HEK293T (cell line): Measurements from ENCODE around the gene SLC2A4RG.

Experiments
- CTCF ChIA-PET: fragments of 350-600 bp; formaldehyde crosslinking; extraction: SDS; loops from one replicate; lab custom pipeline; 2021; ENCODE audit warnings: antibody characterized with exemption, inconsistent platforms; lab: Yijun Ruan, JAX
- POLR2A ChIA-PET: fragments of 350-600 bp; formaldehyde crosslinking; extraction: SDS; loops from one replicate; lab custom pipeline; 2020; ENCODE audit warnings: antibody characterized with exemption, inconsistent platforms; lab: Yijun Ruan, JAX
- DNase-seq: peaks from one replicate; pipeline ENCODE4 v3.0.0; 2012; ENCODE audit warnings: mixed read lengths; ENCODE audit errors: extremely low spot score
- ARNT ChIP-seq: fragments of 450-650 bp; IDR thresholded peaks from 2 replicates; pipeline ENCODE4 v1.6.1; 2017; ENCODE audit warnings: mild to moderate bottlenecking
- BHLHE40 ChIP-seq: fragments of 450-650 bp; IDR thresholded peaks from 2 replicates; pipeline ENCODE4 v1.6.1; 2016; ENCODE audit warnings: mild to moderate bottlenecking, moderate library complexity, borderline replicate concordance
- CTBP1 ChIP-seq: fragments of 450-650 bp; IDR thresholded peaks from 2 replicates; pipeline ENCODE4 v1.6.1; 2016; ENCODE audit warnings: borderline replicate concordance
- ELF4 ChIP-seq: fragments of 450-650 bp; IDR thresholded peaks from 2 replicates; pipeline ENCODE4 v1.6.1; 2017; ENCODE audit warnings: antibody characterized with exemption
- FOXA1 ChIP-seq: fragments of 450-650 bp; IDR thresholded peaks from 2 replicates; pipeline ENCODE4 v1.6.1; 2016; ENCODE audit warnings: mild to moderate bottlenecking
- FOXK2 ChIP-seq: fragments of 450-650 bp; IDR thresholded peaks from 2 replicates; pipeline ENCODE4 v1.6.1; 2016; ENCODE audit warnings: mild to moderate bottlenecking
- FOXM1 ChIP-seq: fragments of 450-650 bp; IDR thresholded peaks from 2 replicates; pipeline ENCODE4 v1.6.1; 2017; ENCODE audit warnings: mild to moderate bottlenecking, borderline replicate concordance
- HDGF ChIP-seq: fragments of 450-650 bp; IDR thresholded peaks from 2 replicates; pipeline ENCODE4 v1.6.1; 2017; ENCODE audit warnings: antibody characterized with exemption, borderline replicate concordance
- L3MBTL2 ChIP-seq: fragments of 450-650 bp; conservative IDR thresholded peaks from 2 replicates; pipeline ENCODE4 v1.6.1; 2016; ENCODE audit warnings: mild to moderate bottlenecking
- LEF1 ChIP-seq: fragments of 450-650 bp; IDR thresholded peaks from 2 replicates; pipeline ENCODE4 v1.6.1; 2017; ENCODE audit warnings: mild to moderate bottlenecking, borderline replicate concordance
- NFRKB ChIP-seq: fragments of 450-650 bp; IDR thresholded peaks from 2 replicates; pipeline ENCODE4 v1.6.1; 2016; ENCODE audit warnings: mild to moderate bottlenecking, moderate library complexity
- SP1 ChIP-seq: fragments of 450-650 bp; IDR thresholded peaks from 2 replicates; pipeline ENCODE4 v1.6.1; 2017
- SUZ12 ChIP-seq: fragments of 450-650 bp; IDR thresholded peaks from 2 replicates; pipeline ENCODE4 v1.6.1; 2016; ENCODE audit warnings: mild to moderate bottlenecking
- TARDBP ChIP-seq: fragments of 450-650 bp; IDR thresholded peaks from 2 replicates; pipeline ENCODE4 v1.6.1; 2016
- ZNF384 ChIP-seq: fragments of 450-650 bp; IDR thresholded peaks from 2 replicates; pipeline ENCODE4 v1.6.1; 2016
- TF ChIP-seq, protein P1 (sequence below): fragments of 450-650 bp; IDR thresholded peaks from 2 replicates; pipeline ENCODE4 v1.6.1; 2016

Gene SLC2A4RG

DNA sequence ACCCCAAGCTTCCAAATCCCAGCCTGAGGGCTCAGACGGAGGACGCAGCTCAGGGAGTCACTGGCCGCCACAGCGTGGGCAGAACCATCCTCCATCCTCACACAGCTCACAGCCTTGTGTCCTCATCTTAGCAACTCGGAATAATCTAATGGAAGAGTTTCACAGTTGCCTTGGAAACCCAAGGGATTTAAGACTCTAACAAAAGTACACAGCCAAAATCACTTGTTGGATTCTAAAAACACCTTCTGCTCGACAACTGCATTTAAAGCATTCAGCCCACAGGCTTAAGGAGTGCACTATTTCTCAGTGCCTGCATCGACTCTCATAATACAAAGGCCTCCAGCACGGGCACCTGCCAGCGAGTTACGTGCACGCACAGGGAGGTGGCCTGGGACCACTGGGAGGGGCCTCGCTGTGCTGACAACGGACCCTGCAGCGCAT, 46.1 kb downstream of the SLC2A4RG start:
- DNase-seq, result no peak
- POLR2A ChIA-PET, result no interaction called here
- no peak for TF ChIP-seq ARNT
- TF ChIP-seq CTBP1, result no peak
- TF ChIP-seq NFRKB, result no peak
- TF ChIP-seq ELF4, result no peak
- TF ChIP-seq TARDBP, result no peak
- no peak for TF ChIP-seq FOXK2
- TF ChIP-seq FOXM1, result no peak
- TF ChIP-seq, protein P1, sequence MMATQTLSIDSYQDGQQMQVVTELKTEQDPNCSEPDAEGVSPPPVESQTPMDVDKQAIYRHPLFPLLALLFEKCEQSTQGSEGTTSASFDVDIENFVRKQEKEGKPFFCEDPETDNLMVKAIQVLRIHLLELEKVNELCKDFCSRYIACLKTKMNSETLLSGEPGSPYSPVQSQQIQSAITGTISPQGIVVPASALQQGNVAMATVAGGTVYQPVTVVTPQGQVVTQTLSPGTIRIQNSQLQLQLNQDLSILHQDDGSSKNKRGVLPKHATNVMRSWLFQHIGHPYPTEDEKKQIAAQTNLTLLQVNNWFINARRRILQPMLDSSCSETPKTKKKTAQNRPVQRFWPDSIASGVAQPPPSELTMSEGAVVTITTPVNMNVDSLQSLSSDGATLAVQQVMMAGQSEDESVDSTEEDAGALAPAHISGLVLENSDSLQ, result no peak
- no peak for TF ChIP-seq SUZ12
- TF ChIP-seq L3MBTL2, result no peak
- TF ChIP-seq BHLHE40, result no peak
- TF ChIP-seq LEF1, result no peak
- no peak for TF ChIP-seq FOXA1
- CTCF ChIA-PET, result interaction anchor here (0.6 to 1.5 kb wide), 3 partner anchors 9 to 88 kb away, joined by 3 to 7 read pairs (median 6); no protein-coding TSS in a partner anchor

GRCh38 chr20:63787302-63787701, 47.7 kb downstream of the SLC2A4RG start:
- ChIA-PET POLR2A (no interaction called here), CTCF (interaction anchor here (1.4 to 1.5 kb wide), 3 partner anchors 7 to 18 kb away, joined by 4 to 7 read pairs (median 6); no protein-coding TSS in a partner anchor)
- DNase-seq, result no peak
- no peak for TF ChIP-seq FOXK2
- TF ChIP-seq SP1, result no peak
- TF ChIP-seq L3MBTL2, result no peak
- TF ChIP-seq CTBP1, result no peak
- no peak for TF ChIP-seq ELF4
- TF ChIP-seq SUZ12, result no peak
- no peak for TF ChIP-seq HDGF
- no peak for TF ChIP-seq TARDBP
- no peak for TF ChIP-seq ARNT
- TF ChIP-seq, protein P1, result no peak
- TF ChIP-seq BHLHE40, result no peak
- TF ChIP-seq LEF1, result no peak
- TF ChIP-seq FOXA1, result no peak
- TF ChIP-seq NFRKB, result no peak

DNA sequence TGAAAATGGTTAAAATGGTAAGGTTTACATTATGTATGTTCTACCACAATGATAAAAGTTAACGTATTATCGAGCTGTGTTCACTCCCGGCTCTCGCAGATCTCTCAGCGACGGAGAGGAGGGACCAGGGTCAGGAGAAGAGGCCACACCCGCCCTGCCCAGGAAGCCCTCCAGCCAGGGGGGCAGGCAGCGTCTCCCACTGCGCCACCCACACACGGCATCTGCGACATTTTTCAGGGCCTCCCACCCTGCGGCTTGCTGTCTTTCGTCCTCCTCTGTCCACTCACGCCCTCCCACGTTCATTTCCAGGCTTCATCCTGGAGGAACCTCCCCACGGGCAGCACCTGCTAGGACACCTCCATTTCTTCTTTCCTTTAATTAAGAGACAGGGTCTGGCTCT, 48.2 kb downstream of the SLC2A4RG start:
- TF ChIP-seq HDGF (no peak), ZNF384 (no peak), LEF1 (no peak)
- POLR2A ChIA-PET, result no interaction called here
- CTCF ChIA-PET, result interaction anchor here (1.4 kb wide), 1 partner anchor 18 kb away, joined by 4 read pairs; no protein-coding TSS in a partner anchor
- DNase-seq, result no peak

DNA sequence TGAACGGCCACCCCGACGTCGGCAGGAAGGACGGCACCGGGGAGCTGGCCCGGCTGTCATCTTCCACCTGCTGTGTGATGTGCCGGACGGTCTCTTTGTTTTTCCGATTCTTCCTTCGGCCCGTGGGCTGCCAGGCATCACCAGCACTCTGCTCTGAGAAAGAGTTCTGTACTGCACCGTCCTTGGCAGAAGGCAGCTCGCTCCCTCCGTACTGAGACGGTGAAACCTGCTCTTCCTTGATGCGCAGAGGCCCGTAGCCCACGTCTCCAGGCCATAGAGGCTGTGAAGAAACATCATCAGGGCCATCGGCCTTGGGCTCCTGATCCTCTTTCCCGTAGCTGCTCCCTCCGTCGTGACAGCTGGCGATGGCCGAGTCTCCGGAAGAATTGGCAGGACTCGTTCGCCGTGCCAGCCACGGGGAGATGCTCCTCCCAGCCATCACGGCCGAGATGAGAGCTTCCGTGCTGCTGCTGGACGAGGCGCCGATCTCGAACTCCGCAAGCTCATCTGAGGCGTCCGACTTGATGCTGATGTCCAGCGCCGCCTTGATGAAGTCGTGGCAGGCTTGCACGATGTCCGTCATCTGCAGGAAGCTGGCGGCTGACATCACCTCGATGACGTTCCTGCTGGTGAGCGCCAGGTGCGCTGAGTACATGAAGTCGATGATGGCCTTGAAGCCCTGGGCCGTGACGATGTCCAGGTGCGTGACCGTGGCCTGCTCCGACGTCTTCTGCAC, 50.4 kb downstream of the SLC2A4RG start:
- CTCF ChIA-PET, result no interaction called here
- no peak for DNase-seq
- POLR2A ChIA-PET, result no interaction called here
- no peak for TF ChIP-seq L3MBTL2
- no peak for TF ChIP-seq ELF4
- no peak for TF ChIP-seq ARNT
- TF ChIP-seq SUZ12, result no peak
- TF ChIP-seq ZNF384, result no peak
- TF ChIP-seq NFRKB, result no peak
- TF ChIP-seq FOXK2, result no peak
- no peak for TF ChIP-seq FOXM1
- no peak for TF ChIP-seq CTBP1
- no peak for TF ChIP-seq BHLHE40
- no peak for TF ChIP-seq HDGF
- TF ChIP-seq FOXA1, result no peak
- TF ChIP-seq LEF1, result no peak
- TF ChIP-seq, protein P1, result no peak
- TF ChIP-seq SP1, result no peak
- TF ChIP-seq TARDBP, result no peak

GRCh38 chr20:63790572-63791168, 51.1 kb downstream of the SLC2A4RG start:
- no peak for TF ChIP-seq HDGF
- TF ChIP-seq FOXK2, result no peak
- no peak for TF ChIP-seq ZNF384
- no peak for TF ChIP-seq FOXM1
- TF ChIP-seq TARDBP, result no peak
- no peak for DNase-seq
- ChIA-PET CTCF (no interaction called here), POLR2A (no interaction called here)
